ENCODE data around the gene PLPP4.

PLPP4 gene

GRCh38 chr10:120610791-120611190 is 153.8 kb downstream of the PLPP4 start:
- no peak for DNase-seq (ENCODE audit: low spot score)
- in situ Hi-C loops (cut with MboI; ENCODE audit: low pct_unique_long_range_greater_than_20kb, low sequenced_read_pairs, unreplicated experiment) = no loop called here
- TF ChIP-seq CTCF (IDR thresholded peaks at IDR 0.05; ENCODE audit: extremely low read depth, insufficient read depth, missing control alignments) = no peak

GRCh38 chr10:120612756-120613155 is 155.7 kb downstream of the PLPP4 start:
- DNase-seq (ENCODE audit: low spot score) = no peak
- no peak for TF ChIP-seq CTCF (IDR thresholded peaks at IDR 0.05; ENCODE audit: extremely low read depth, insufficient read depth, missing control alignments)
- in situ Hi-C loops (cut with MboI; ENCODE audit: low pct_unique_long_range_greater_than_20kb, low sequenced_read_pairs, unreplicated experiment) = no loop called here

GRCh38 chr10:120613180-120613579 is 156.2 kb downstream of the PLPP4 start:
- DNase-seq (ENCODE audit: low spot score) = no peak
- in situ Hi-C loops (cut with MboI; ENCODE audit: low pct_unique_long_range_greater_than_20kb, low sequenced_read_pairs, unreplicated experiment) = no loop called here
- no peak for TF ChIP-seq CTCF (IDR thresholded peaks at IDR 0.05; ENCODE audit: extremely low read depth, insufficient read depth, missing control alignments)

GRCh38 chr10:120614680-120615079 is 157.7 kb downstream of the PLPP4 start:
- in situ Hi-C loops (cut with MboI; ENCODE audit: low pct_unique_long_range_greater_than_20kb, low sequenced_read_pairs, unreplicated experiment) = no loop called here
- no peak for DNase-seq (ENCODE audit: low spot score)
- no peak for TF ChIP-seq CTCF (IDR thresholded peaks at IDR 0.05; ENCODE audit: extremely low read depth, insufficient read depth, missing control alignments)

GRCh38 chr10:120616311-120616911 is 159.4 kb downstream of the PLPP4 start:
- in situ Hi-C loops (cut with MboI; ENCODE audit: low pct_unique_long_range_greater_than_20kb, low sequenced_read_pairs, unreplicated experiment) = no loop called here
- no peak for TF ChIP-seq CTCF (IDR thresholded peaks at IDR 0.05; ENCODE audit: extremely low read depth, insufficient read depth, missing control alignments)
- DNase-seq (ENCODE audit: low spot score) = no peak

- in situ Hi-C loops (cut with MboI; ENCODE audit: low pct_unique_long_range_greater_than_20kb, low sequenced_read_pairs, unreplicated experiment) = no loop called here
- DNase-seq (ENCODE audit: low spot score) = no peak
- no peak for TF ChIP-seq CTCF (IDR thresholded peaks at IDR 0.05; ENCODE audit: extremely low read depth, insufficient read depth, missing control alignments)
Measured at GRCh38 chr10:120628197-120628596, 171.2 kb downstream of the PLPP4 start.

GRCh38 chr10:120630266-120630665 is 173.2 kb downstream of the PLPP4 start:
- no peak for TF ChIP-seq CTCF (IDR thresholded peaks at IDR 0.05; ENCODE audit: extremely low read depth, insufficient read depth, missing control alignments)
- DNase-seq (ENCODE audit: low spot score) = no peak
- in situ Hi-C loops (cut with MboI; ENCODE audit: low pct_unique_long_range_greater_than_20kb, low sequenced_read_pairs, unreplicated experiment) = no loop called here

Data from GM13977 (cell line).